ENCODE data around the gene EEF1G. TPM values are rescaled to one million over a fixed set of nuclear protein-coding genes. Genes with fewer than 3 reads are reported as not detected.

Gene EEF1G
- polyA plus RNA-seq, 1 donor from 2014 or later: 1,555 TPM

GRCh38 chr11:62558669-62559068 lies 15.0 kb downstream of the EEF1G start:
- no peak overlapping the region for H3K9ac ChIP-seq (ENCODE audit: low read length)
- no peaks in the 10 kb centered on the region for H3K79me2 ChIP-seq (replicated peaks; ENCODE audit: insufficient read depth, low read length)
- H3K27me3 ChIP-seq (ENCODE audit: insufficient read depth, low read depth, low read length): no peaks in the 10 kb centered on the region
- no peaks in the 10 kb centered on the region for H3F3A ChIP-seq (ENCODE audit: insufficient read depth, low read length, poor library complexity, severe bottlenecking)
- no peaks in the 10 kb centered on the region for H3K9me2 ChIP-seq (ENCODE audit: insufficient read depth, low read length)
- TF ChIP-seq MXI1 (conservative IDR thresholded peaks at IDR 0.05; ENCODE audit: poor library complexity, severe bottlenecking) (no peak), TAF1 (IDR thresholded peaks at IDR 0.05; ENCODE audit: low read depth) (no peak), REST (IDR thresholded peaks at IDR 0.05; ENCODE audit: borderline replicate concordance) (no peak), RAD21 (conservative IDR thresholded peaks at IDR 0.05) (no peak), CTCF (IDR thresholded peaks at IDR 0.05; ENCODE audit: poor library complexity, severe bottlenecking) (no peak), EP300 (conservative IDR thresholded peaks at IDR 0.05; ENCODE audit: poor library complexity, severe bottlenecking) (no peak), EZH2 (IDR thresholded peaks at IDR 0.05; ENCODE audit: borderline replicate concordance, insufficient read depth, low read length, poor library complexity, severe bottlenecking) (no peak), SMC3 (conservative IDR thresholded peaks at IDR 0.05; ENCODE audit: poor library complexity) (no peak), POLR2AphosphoS5 (IDR thresholded peaks at IDR 0.05) (no peak)
- H3K4me3 ChIP-seq (ENCODE audit: low read length): no peak overlapping the region
- no peak overlapping the region for H3K27ac ChIP-seq (ENCODE audit: low read length)
- no peak overlapping the region for H3K4me2 ChIP-seq (ENCODE audit: low read length)
- no peaks in the 10 kb centered on the region for H4K20me1 ChIP-seq (ENCODE audit: insufficient read depth)
- H3K36me3 ChIP-seq (ENCODE audit: insufficient read depth, low read length): no peaks in the 10 kb centered on the region
- no peaks in the 10 kb centered on the region for H3K9me3 ChIP-seq (ENCODE audit: low read length)
- no peak overlapping the region for H2AFZ ChIP-seq (ENCODE audit: low read depth, low read length)

- Histone ChIP-seq H3K4me3 (ENCODE audit: low read length) (no peak overlapping the region), H2AFZ (ENCODE audit: low read depth, low read length) (no peak overlapping the region), H3K4me2 (ENCODE audit: low read length) (no peak overlapping the region), H3K27ac (ENCODE audit: low read length) (no peak overlapping the region), H3K27me3 (ENCODE audit: insufficient read depth, low read depth, low read length) (no peaks in the 10 kb centered on the region), H3F3A (ENCODE audit: insufficient read depth, low read length, poor library complexity, severe bottlenecking) (no peaks in the 10 kb centered on the region), H3K36me3 (ENCODE audit: insufficient read depth, low read length) (no peaks in the 10 kb centered on the region), H3K9ac (ENCODE audit: low read length) (no peak overlapping the region), H3K9me3 (ENCODE audit: low read length) (no peaks in the 10 kb centered on the region), H3K79me2 (replicated peaks; ENCODE audit: insufficient read depth, low read length) (no peaks in the 10 kb centered on the region), H4K20me1 (ENCODE audit: insufficient read depth) (no peaks in the 10 kb centered on the region), H3K9me2 (ENCODE audit: insufficient read depth, low read length) (no peaks in the 10 kb centered on the region)
- no peak for TF ChIP-seq EZH2 (IDR thresholded peaks at IDR 0.05; ENCODE audit: borderline replicate concordance, insufficient read depth, low read length, poor library complexity, severe bottlenecking)
- no peak for TF ChIP-seq CTCF (IDR thresholded peaks at IDR 0.05; ENCODE audit: poor library complexity, severe bottlenecking)
- no peak for TF ChIP-seq POLR2AphosphoS5 (IDR thresholded peaks at IDR 0.05)
- no peak for TF ChIP-seq RAD21 (conservative IDR thresholded peaks at IDR 0.05)
- TF ChIP-seq TAF1 (IDR thresholded peaks at IDR 0.05; ENCODE audit: low read depth): no peak
Measured at GRCh38 chr11:62556875-62557631, 16.6 kb downstream of the EEF1G start.

Data from neural cell (in vitro differentiated cells).